Endothelial cell of umbilical vein (primary cell): Measurements from ENCODE around the gene HOXC12. TPM values are rescaled to one million over a fixed set of nuclear protein-coding genes. Genes with fewer than 3 reads are reported as not detected.

Experiments used
- BruUV-seq: library from RNA; stranded (reverse); fragments of 400-500 nt; replicated peaks from 2 replicates; lab custom pipeline; 2021; lab: Mats Ljungman, UMichigan
- CTCF ChIA-PET: fragments of 300-600, 350-600 bp; sonication (Branson Sonifier 250); formaldehyde crosslinking; loops from one replicate; lab custom pipeline; 2021; ENCODE audit warnings: antibody characterized with exemption, inconsistent platforms; lab: Charles Lee
- POLR2A ChIA-PET: fragments of 300-600, 350-600 bp; sonication (Branson Sonifier 250); formaldehyde crosslinking; loops from one replicate; lab custom pipeline; 2021; ENCODE audit warnings: antibody characterized with exemption, inconsistent platforms; lab: Charles Lee
- DNase-seq: peaks from one replicate; pipeline ENCODE4 v3.0.0-alpha.2; 2011; ENCODE audit warnings: low read depth, low spot score
- FAIRE-seq: peaks from 2 replicates; lab custom pipeline; 2011; peaks lifted over from hg19 to GRCh38; lab: Jason Lieb, UNC
- H2AFZ ChIP-seq: 2 replicates; pipeline ENCODE4 v1.6.0; 2012; ENCODE audit warnings: low read depth, low read length, control low read depth, inconsistent platforms
- H3K27ac ChIP-seq: 2 replicates; pipeline ENCODE4 v1.5.1; 2011; ENCODE audit warnings: low read depth, mild to moderate bottlenecking, control low read depth, low read length, moderate library complexity; ENCODE audit not compliant: insufficient read depth
- H3K27me3 ChIP-seq, 2 experiments: 2 replicates each; pipeline versions ENCODE4 v1.6.0 to v1.6.1; 2011; ENCODE audit warnings: low read length in 2 of 2, mixed read lengths in 1 of 2; ENCODE audit not compliant: control insufficient read depth in 2 of 2, insufficient read depth in 2 of 2
- H3K36me3 ChIP-seq, 2 experiments: 2 replicates in 1 of 2; 3 replicates in 1 of 2; pipeline ENCODE4 v1.5.1; 2011; ENCODE audit warnings: low read length in 2 of 2, mild to moderate bottlenecking in 1 of 2, moderate library complexity in 1 of 2; ENCODE audit not compliant: control insufficient read depth in 2 of 2, insufficient read depth in 2 of 2; ENCODE audit errors: extremely low read depth in 1 of 2
- H3K4me1 ChIP-seq: 3 replicates; pipeline ENCODE4 v1.5.1; 2011; ENCODE audit warnings: mild to moderate bottlenecking, low read length; ENCODE audit not compliant: control insufficient read depth, insufficient read depth; ENCODE audit errors: extremely low read depth
- H3K4me2 ChIP-seq: 2 replicates; pipeline ENCODE4 v1.6.1; 2011; ENCODE audit warnings: low read length, control low read depth, mixed read lengths; ENCODE audit not compliant: insufficient read depth
- H3K4me3 ChIP-seq, 3 experiments: fragments of 200-600 bp in 1 of 3; sonication (generic), shearing (Covaris generic) in 1 of 3; replicated peaks in 1 of 3; 2 replicates each; pipeline ENCODE4 v1.5.1; 2011 to 2016; ENCODE audit warnings: control low read depth in 3 of 3, low read length in 3 of 3, mild to moderate bottlenecking in 2 of 3, inconsistent platforms in 1 of 3, low read depth in 1 of 3, moderate library complexity in 1 of 3; ENCODE audit not compliant: insufficient read depth in 1 of 3
- H3K79me2 ChIP-seq: 2 replicates; pipeline ENCODE4 v1.6.0; 2012; ENCODE audit warnings: low read length, inconsistent platforms; ENCODE audit not compliant: control insufficient read depth, insufficient read depth
- H3K9ac ChIP-seq: replicated peaks from 2 replicates; pipeline ENCODE3; 2011; ENCODE audit warnings: low read length, control low read depth; ENCODE audit not compliant: insufficient read depth; ENCODE audit errors: extremely low read depth
- H3K9me1 ChIP-seq: replicated peaks from 3 replicates; pipeline ENCODE4 v1.6.0; 2011; ENCODE audit warnings: mild to moderate bottlenecking, low read length; ENCODE audit not compliant: control insufficient read depth, insufficient read depth; ENCODE audit errors: extremely low read depth
- H3K9me3 ChIP-seq: replicated peaks from 2 replicates; pipeline ENCODE4 v1.5.1; 2012; ENCODE audit warnings: low read length, inconsistent platforms; ENCODE audit not compliant: control insufficient read depth, insufficient read depth
- H4K20me1 ChIP-seq: replicated peaks from 2 replicates; pipeline ENCODE3; 2011; ENCODE audit warnings: mild to moderate bottlenecking, low read length; ENCODE audit not compliant: control insufficient read depth, insufficient read depth; ENCODE audit errors: extremely low read depth
- EZH2 ChIP-seq: IDR thresholded peaks from 2 replicates; pipeline ENCODE4 v1.6.1; 2012; ENCODE audit warnings: borderline replicate concordance, low read depth, mild to moderate bottlenecking, moderate library complexity, low read length, inconsistent platforms; ENCODE audit not compliant: severe bottlenecking
- GATA2 ChIP-seq: IDR thresholded peaks from 2 replicates; pipeline ENCODE4 v1.7.0; 2011; ENCODE audit warnings: low read depth, mild to moderate bottlenecking, moderate library complexity, mixed read lengths, low read length; ENCODE audit not compliant: insufficient read length, insufficient read depth
- JUN ChIP-seq: IDR thresholded peaks from 2 replicates; pipeline ENCODE4 v1.6.1; 2011; ENCODE audit warnings: borderline replicate concordance, low read depth; ENCODE audit not compliant: insufficient read length, insufficient read depth
- POLR2A ChIP-seq: IDR thresholded peaks from 2 replicates; pipeline ENCODE4 v1.6.1; 2012; ENCODE audit warnings: low read depth, mild to moderate bottlenecking, control low read depth, low read length
- POLR2AphosphoS5 ChIP-seq: IDR thresholded peaks from 2 replicates; pipeline ENCODE4 v1.6.1; 2012; ENCODE audit warnings: low read depth, mild to moderate bottlenecking, control low read depth, low read length, moderate library complexity; ENCODE audit not compliant: insufficient read depth
- dilution Hi-C: fragments of 300-500 bp; cut with MboI; formaldehyde crosslinking; loops from one replicate; pipeline ENCODE4 v1.15.0; 2019; ENCODE audit warnings: low sequenced_read_pairs; ENCODE audit not compliant: extremely low pct_ligation_motif_present
- intact Hi-C: fragments of 100-400 bp; cut with micrococcal nuclease; formaldehyde crosslinking; loops from one replicate; pipeline ENCODE4 v1.10.0; 2022
- polyA plus RNA-seq, 4 experiments: library from polyadenylated mRNA; depleted of rRNA in 3 of 4; stranded (reverse) in 3 of 4; unstranded in 1 of 4; fragments of >200 nt; gene quantifications; 2 replicates each; pipeline versions ENCODE4 v1.2.1 to v1.2.3, GENCODE V29; 2011 to 2012; ENCODE audit warnings: missing spikeins in 1 of 4
- total RNA-seq: library from RNA; stranded (reverse); gene quantifications from 2 replicates; pipeline ENCODE4 v1.2.3, GENCODE V29; 2021
- TF ChIP-seq, protein P1 (sequence below), 2 donors: IDR thresholded peaks; 1 replicate in 1 of 2; 2 replicates in 1 of 2; pipeline ENCODE4 v1.5.1; 2011; ENCODE audit warnings: low read length in 2 of 2, mild to moderate bottlenecking in 2 of 2, moderate library complexity in 2 of 2, control low read depth in 1 of 2, inconsistent platforms in 1 of 2, low read depth in 1 of 2; ENCODE audit not compliant: insufficient read depth in 1 of 2; ENCODE audit errors: extremely low read depth in 1 of 2

The HOXC12 gene
- total and polyA plus RNA-seq, 2 donors (not counting 3 experiments of a cell fraction or from before 2014, with no cell fraction given) = not detected

- CTCF ChIA-PET = interaction anchor here (0.6 to 3.9 kb wide), 9 partner anchors 15 to 227 kb away, joined by 3 to 44 read pairs (median 12); no protein-coding TSS in a partner anchor
- Histone ChIP-seq H3K4me2 (no peak overlapping the region), H3K9me1 (no peaks in the 10 kb centered on the region), H3K27me3 (peaks cover 91 to 93% of the 10 kb centered on the region in 2 experiments), H3K9ac (no peak overlapping the region), H3K79me2 (no peaks in the 10 kb centered on the region), H3K36me3 (no peaks in the 10 kb centered on the region), H3K9me3 (no peaks in the 10 kb centered on the region), H3K4me3 (no peak overlapping the region), H4K20me1 (no peaks in the 10 kb centered on the region), H2AFZ (no peak overlapping the region), H3K27ac (no peak overlapping the region), H3K4me1 (no peaks in the 10 kb centered on the region)
- intact Hi-C loops = loop anchor here (1.0 to 5.0 kb wide), 2 partner anchors 216 to 283 kb away; no protein-coding TSS in a partner anchor
- POLR2A ChIA-PET = no interaction called here
- TF ChIP-seq POLR2A (no peak), GATA2 (no peak), POLR2AphosphoS5 (no peak), EZH2 (no peak), JUN (no peak)
- no TSS peak for BruUV-seq
- FAIRE-seq (no peak), DNase-seq (no peak)
- dilution Hi-C loops = no loop called here
Measured at GRCh38 chr12:53985692-53985993, 30.9 kb downstream of the HOXC12 start.

- Histone ChIP-seq H3K4me3 (no peak overlapping the region), H3K79me2 (no peaks in the 10 kb centered on the region), H3K9ac (no peak overlapping the region), H3K9me1 (no peaks in the 10 kb centered on the region), H3K27me3 (peaks cover 91 to 93% of the 10 kb centered on the region in 2 experiments), H3K9me3 (no peaks in the 10 kb centered on the region), H2AFZ (no peak overlapping the region), H3K4me1 (no peaks in the 10 kb centered on the region), H3K36me3 (no peaks in the 10 kb centered on the region), H3K4me2 (no peak overlapping the region), H3K27ac (no peak overlapping the region), H4K20me1 (no peaks in the 10 kb centered on the region)
- intact Hi-C loops (loop anchor here (1.0 to 5.0 kb wide), 2 partner anchors 215 to 284 kb away; no protein-coding TSS in a partner anchor), dilution Hi-C loops (no loop called here)
- CTCF ChIA-PET = interaction anchor here (0.6 to 3.9 kb wide), 8 partner anchors 16 to 221 kb away, joined by 3 to 44 read pairs (median 8); no protein-coding TSS in a partner anchor
- TF ChIP-seq, protein P1, sequence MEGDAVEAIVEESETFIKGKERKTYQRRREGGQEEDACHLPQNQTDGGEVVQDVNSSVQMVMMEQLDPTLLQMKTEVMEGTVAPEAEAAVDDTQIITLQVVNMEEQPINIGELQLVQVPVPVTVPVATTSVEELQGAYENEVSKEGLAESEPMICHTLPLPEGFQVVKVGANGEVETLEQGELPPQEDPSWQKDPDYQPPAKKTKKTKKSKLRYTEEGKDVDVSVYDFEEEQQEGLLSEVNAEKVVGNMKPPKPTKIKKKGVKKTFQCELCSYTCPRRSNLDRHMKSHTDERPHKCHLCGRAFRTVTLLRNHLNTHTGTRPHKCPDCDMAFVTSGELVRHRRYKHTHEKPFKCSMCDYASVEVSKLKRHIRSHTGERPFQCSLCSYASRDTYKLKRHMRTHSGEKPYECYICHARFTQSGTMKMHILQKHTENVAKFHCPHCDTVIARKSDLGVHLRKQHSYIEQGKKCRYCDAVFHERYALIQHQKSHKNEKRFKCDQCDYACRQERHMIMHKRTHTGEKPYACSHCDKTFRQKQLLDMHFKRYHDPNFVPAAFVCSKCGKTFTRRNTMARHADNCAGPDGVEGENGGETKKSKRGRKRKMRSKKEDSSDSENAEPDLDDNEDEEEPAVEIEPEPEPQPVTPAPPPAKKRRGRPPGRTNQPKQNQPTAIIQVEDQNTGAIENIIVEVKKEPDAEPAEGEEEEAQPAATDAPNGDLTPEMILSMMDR (IDR thresholded peaks at IDR 0.05; ENCODE audit: extremely low read depth in 1 of 2, insufficient read depth in 1 of 2, low read depth in 1 of 2, low read length in 2 of 2) = no peak
- TF ChIP-seq EZH2 = peak; percentile 98
- TF ChIP-seq GATA2 = no peak
- POLR2A ChIA-PET = no interaction called here
- no peak for DNase-seq
- no peak for FAIRE-seq
- BruUV-seq = no TSS peak
Measured at GRCh38 chr12:53985994-53986685, 31.4 kb downstream of the HOXC12 start.
